Stimulated activated CD4-positive, alpha-beta T cell treated with anti-CD3 and anti-CD28 coated beads, TNF-alpha, amount 100 ng/mL, for 48 hours (primary cell): Measurements from ENCODE around the gene DCTN5.
"Not testable (repeated sequence)": the region's sequence is repeated elsewhere in the genome, so short reads cannot be mapped to it uniquely, and the experiment has no call there.

Experiments
- DNase-seq, 3 donors: peaks; one replicate each; pipeline ENCODE4 v3.0.0-alpha.2; 2020; ENCODE audit warnings: low read depth in 3 of 3

The DCTN5 gene

DNA sequence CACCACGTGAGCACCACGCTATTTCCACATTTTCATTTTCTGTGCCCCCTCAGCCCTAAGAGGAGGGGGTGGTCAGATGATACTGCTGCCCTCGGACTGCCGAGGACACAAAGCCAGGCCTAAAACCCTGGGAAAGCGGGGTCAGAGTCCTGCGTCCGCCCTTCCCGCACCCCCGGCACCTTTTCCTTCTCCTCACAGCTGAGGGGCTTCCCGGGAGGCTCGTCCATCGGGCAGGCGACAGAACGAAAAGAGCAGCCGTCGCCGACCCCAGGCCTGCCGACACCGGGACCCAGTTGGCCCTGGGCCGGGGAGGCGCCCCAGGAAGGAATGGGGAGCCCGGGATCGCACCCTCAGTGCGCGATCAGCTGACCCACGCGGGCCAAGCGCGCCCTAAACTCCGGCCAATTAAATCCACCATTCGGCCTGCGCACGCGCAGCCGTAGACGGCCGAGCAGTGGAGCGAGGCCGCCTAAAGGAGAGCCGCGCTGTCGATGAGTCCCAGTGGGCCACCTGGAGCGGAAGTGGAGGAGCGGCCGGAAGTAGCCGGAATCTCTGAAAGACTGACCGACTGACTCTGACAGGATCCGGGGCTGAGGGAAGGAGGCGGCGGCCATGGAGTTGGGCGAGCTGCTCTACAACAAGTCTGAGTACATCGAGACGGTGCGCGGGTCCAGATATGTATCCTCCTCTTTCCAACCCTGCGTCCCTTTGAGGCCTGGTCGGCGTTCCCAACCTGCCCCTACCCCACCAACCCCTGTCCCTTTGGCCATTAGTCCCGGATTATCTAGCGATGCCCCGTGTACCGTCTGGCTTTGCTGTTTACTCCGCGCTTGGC, at the start of gene DCTN5, which contains the start of gene PALB2:
Gene DCTN5, plus strand, starts transcription at position 536 of the 835 bp plus-strand sequence. Its CDS starts 77 bp downstream, at position 613.
Gene PALB2, minus strand, starts transcription at position 380 of the 835 bp plus-strand sequence. Its CDS starts 153 bp downstream, at position 227.
- DNase-seq: peak; percentile 76 to 85 (median 81)

DNA sequence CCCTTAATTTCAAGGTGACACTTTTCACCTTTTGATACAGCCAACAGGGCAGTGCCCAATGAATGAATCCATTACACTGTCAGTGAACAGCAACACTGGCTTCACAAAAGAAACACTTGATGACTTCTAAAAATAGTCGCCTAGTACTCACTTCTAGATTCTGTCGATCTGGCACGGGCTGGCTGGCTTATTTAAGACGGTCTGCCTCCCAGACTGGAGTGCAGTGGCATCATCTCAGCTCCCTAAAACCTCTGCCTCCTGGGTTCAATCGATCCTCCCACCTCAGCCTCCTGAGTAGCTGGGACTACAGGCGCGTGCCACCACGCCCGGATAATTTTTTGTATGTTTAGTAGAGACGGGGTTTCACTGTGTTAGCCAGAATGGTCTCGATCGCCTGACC, 47.1 kb upstream of the DCTN5 start:
- no peak for DNase-seq

DNA sequence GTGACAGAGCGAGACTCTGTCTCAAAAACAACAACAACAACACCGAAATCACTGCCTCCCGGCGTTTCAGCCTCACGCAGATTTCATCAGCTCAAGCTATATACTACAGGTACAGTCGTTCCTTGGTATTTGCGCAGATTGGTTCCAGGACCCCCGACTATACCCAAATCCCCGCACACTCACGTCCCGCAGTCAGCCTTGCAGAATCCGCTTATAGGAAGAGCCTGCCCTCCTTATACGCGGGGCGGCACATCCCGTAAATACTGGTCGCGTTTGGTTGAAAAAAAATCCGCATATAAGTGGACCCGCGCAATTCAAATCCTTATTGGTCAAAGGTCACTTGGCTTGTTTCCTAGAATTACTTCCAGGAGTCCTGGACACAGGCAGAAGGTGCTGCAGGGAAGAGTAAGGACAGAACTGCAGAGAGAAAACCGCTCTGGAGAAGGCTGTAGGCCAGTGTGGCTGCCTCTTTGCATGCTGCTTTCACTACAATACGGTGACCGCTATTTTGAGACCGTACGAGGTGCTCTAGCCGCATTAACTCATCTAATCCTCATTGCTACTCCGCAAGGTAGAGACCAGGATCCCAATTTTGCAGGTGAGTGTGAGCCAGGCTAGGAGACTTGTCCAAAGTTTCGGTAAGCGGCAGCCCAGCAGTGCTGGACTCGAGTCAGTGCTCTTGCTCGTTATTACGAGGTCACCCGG, 45.9 kb upstream of the DCTN5 start:
- no peak for DNase-seq

DNA sequence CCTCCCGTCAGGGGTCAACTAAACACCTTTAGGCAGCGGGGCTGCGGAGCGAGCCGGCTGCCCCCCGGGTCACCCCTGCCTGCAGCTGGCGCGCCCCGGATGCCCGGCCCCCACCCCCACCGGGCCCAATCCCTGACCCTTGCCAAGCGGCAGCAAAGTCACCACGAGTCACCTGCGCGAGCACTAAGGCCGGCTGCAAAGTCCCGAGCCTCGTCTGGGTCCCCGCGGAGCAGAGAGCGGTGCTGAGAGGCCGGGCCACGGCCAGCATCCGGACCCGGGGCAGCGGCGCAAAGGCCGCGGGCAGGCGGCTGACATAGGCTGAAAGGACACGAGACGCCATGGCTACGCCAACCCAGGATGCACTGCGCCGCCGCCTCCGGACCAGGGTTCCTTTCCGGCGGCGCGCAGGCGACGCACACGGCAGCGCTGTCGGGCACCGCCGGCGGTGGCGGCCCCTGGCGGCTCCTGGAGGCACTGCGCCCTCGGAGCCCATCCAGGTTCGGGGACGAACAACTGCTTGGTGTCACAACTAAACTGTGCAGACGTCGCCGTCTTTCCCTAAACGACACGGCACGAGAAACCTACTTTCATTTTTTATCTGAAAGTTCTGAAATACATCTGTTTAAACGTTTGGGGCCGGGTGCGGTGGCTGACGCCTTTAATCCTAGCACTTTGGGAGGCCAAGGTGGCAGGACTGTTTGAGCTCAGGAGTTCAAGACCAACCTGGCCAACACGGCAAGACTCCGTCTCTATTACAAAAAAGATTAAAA, 45.1 kb upstream of the DCTN5 start, which contains the start of gene NDUFAB1:
Gene NDUFAB1, minus strand, starts transcription at position 366 of the 770 bp plus-strand sequence. Its CDS starts 26 bp downstream, at position 340.
- peak; percentile 81 to 87 (median 83) for DNase-seq

GRCh38 chr16:23597003-23597756, 44.1 kb upstream of the DCTN5 start:
- DNase-seq: no peak

- DNase-seq: no peak
These were observed 33.5 kb upstream of the DCTN5 start for GRCh38 chr16:23607726-23608125.

DNA sequence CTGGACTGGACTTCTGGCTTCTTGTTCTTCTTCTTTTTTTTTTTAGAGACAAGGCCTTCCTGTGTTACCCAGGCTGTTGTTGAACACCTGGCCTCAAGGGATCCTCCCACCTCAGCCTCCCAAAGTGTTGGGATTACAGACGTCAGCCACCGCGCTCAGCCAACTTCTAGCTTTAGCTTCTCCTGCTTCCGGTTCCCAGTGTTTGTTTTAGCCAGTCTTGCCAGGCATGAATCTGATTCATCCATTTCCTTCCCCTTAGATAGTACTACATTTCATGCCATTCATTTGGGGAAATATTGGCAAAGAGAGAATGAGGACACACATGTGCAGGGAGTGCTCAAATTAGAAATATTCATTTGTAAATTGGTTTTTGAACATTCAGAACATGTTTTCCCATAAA, 33.1 kb upstream of the DCTN5 start:
- no peak for DNase-seq

GRCh38 chr16:23609929-23610328, 31.3 kb upstream of the DCTN5 start:
- no peak for DNase-seq

DNA sequence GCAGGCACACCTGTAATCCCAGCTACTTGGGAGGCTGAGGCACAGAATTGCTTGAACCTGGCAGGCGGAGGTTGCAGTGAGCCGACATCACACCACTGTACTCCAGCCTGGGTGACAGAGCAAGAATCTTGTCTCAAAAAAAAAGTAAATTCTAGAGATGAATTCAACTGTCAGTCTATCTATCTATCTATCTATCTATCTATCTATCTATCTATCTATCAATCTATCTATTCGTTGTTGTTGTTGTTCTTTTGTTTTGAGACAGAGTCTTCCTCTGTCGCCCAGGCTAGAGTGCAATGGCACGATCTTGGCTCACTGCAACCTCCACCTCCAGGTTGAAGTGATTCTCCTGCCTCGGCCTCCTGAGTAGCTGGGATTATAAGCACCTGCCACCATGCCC, 30.4 kb upstream of the DCTN5 start:
- DNase-seq: not testable (repeated sequence)

DNA sequence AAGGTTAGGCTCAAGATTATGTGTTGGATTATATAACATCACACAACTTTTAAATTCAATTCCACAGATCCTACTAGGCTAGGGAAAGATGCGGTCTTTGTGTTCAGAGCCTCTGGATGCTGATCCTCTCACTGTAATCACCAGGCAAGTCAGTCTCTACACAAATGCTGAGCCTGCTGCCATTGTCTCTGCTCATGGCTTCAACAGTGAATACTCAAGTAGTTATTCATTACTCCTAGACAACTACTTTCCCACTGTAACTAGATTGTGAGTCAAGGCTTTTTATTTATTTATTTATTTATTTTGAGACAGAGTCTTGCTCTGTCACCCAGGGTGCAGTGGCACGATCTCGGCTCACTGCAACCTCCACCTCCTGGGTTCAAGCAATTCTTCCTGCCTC, 29.3 kb upstream of the DCTN5 start:
- no peak for DNase-seq

GRCh38 chr16:23615805-23616204, 25.5 kb upstream of the DCTN5 start:
- DNase-seq: no peak

DNA sequence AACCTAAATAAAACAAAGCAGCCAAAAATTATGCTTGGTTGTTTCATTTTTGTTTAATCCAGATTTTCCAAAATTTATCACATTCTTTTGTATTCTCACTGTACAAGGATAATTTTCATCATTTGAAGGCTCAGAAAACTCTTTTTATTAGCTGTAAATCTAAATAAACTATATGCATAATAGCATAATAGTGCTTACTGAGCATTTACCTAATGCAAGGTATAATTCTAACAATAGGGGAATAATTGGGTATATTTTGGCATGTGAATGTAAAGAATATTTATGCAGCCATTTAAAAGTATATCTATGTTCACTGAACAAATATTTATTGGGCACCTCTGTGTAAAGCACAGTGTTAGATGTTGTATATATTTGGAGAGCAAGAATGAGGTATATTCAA, 17.2 kb upstream of the DCTN5 start:
- no peak for DNase-seq

- no peak for DNase-seq
These were observed 11.8 kb upstream of the DCTN5 start for GRCh38 chr16:23629516-23629915.

GRCh38 chr16:23631874-23632273, 9.4 kb upstream of the DCTN5 start:
- not testable (repeated sequence) for DNase-seq

GRCh38 chr16:23634461-23635036, 6.7 kb upstream of the DCTN5 start:
- no peak for DNase-seq

DNA sequence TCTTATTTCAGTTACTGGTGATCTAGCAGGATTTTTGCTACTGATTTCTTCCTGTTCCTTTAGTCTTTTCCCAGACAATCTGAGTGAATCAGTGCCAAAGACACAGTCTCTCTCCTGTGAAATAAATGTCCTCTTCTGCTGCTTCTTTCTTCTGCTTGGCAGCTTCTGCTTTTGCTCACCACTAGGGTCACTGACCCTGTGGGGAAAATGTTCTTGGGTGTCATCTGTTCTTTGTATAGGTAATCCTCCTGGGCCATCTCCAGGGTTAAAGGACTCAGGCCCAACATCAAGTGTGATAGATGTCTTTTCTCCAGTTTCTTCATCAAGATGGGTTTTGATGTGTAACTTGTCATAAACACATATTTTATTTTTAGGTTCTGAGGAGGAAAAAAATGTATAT, 5.3 kb upstream of the DCTN5 start:
- DNase-seq: no peak

GRCh38 chr16:23640615-23640930, 693 bp upstream of the DCTN5 start:
- peak in 1 of 3 donors; percentile 4 for DNase-seq

DNA sequence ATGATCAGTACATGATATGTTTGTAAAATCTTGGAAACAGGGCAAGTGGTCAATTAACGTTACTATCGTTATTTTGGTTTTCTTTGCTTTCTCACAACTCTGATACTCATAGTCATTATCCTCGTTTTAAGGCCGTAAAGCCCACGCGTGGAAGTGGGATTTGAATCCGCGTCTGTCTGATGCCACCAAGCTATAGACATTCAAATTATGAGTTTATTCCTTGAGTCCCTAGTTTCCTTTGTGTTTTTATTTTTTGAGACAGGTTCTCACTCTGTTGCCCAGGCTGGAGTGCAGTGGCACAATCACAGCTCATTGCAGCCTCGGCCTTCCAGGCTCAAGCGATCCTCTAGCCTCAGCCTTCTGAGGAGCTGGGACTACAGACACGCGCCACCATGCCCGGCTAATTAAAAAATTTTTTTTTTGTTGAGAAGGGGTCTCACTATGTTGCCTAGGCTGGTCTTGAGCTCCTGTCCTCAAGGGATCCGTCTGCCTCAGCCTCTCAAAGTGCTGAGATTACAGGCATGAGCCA, 1.0 kb downstream of the DCTN5 start:
- no peak for DNase-seq

GRCh38 chr16:23650674-23651416, 9.6 kb downstream of the DCTN5 start:
- no peak for DNase-seq

DNA sequence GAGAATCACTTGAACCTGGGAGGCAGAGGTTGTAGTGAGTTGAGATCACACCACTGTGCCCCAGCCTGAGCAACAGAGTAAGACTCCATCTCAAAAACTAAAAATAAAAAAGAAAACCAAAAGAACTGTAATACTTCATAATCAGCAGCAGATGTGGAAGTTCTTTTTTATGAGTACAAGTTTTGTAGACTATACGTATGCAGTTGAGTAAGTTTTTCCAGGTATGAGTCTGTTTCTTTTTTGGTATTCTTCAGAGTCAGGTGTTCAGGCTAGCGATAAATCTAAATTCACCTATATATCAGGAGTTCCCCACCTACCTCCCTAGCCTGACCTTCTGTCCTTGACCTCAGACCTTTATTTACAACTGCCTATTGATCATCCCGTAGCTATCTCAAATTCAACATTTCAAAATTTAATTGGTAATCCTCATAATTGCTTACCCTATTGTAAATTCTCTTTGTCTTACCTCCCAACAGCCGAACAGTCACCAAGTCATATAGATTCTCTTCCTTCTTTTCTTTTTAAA, 10.7 kb downstream of the DCTN5 start:
- DNase-seq: no peak
